ENCODE data around the gene KIF9. TPM values are rescaled to one million over a fixed set of nuclear protein-coding genes. Genes with fewer than 3 reads are reported as not detected.

KIF9 gene
- total and polyA plus RNA-seq, 11 donors = 5.2 to 19.2 (median 8.7) TPM

DNA sequence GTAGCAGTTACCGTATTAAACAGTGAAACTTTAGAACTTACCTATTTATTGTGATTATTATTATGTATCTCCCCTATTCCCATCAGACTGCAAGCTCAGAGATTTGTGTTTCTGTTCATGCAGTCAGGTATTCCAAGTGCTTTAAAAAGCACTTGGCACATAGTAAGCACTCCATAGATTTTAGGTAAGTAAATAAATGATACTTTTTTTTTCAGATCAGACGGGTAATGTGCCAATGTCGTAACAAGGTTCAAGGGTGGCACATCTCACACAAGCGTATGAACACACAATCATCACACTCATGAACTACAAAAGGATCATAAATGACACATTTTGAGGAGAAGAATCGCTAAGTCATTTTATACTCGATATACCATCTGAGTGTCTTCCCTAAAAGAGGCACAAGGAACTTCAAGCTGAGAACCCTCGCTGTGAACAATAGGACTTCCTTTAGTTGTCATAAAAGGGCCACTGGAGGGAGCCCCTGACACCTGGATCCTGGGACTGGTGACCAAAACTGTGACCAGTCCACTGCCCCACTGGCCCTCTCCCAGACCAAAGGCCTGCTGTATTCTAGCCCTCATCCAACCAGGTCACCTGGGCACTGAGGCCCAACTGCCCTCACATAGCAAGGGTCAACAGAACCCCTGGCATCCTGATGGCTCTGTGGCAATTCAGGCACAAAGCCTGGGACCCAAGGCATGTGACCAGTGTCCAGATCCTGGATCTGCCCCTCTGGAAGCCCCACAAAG is 32.1 kb downstream of the KIF9 start:
- H3K27ac ChIP-seq = no peak overlapping the region
- ATAC-seq (peak in 3 of 4 donors; percentile 81 to 86 (median 84)), DNase-seq (peak in 4 of 5 donors; percentile 54 to 65 (median 62))
- H3K4me3 ChIP-seq = no peak overlapping the region
- H3K36me3 ChIP-seq = no peaks in the 10 kb centered on the region
- H3K4me1 ChIP-seq = peaks cover 0 to 4% (median 0%) of the 10 kb centered on the region in 12 donors
- WGBS, 4 donors = 71 to 83% (median 81%) methylated on average over 7 of the region's 7 CpGs
- H3K9me3 ChIP-seq = no peaks in the 10 kb centered on the region
- TF ChIP-seq POLR2A (IDR thresholded peaks at IDR 0.05) = no peak
- TF ChIP-seq, protein P1, sequence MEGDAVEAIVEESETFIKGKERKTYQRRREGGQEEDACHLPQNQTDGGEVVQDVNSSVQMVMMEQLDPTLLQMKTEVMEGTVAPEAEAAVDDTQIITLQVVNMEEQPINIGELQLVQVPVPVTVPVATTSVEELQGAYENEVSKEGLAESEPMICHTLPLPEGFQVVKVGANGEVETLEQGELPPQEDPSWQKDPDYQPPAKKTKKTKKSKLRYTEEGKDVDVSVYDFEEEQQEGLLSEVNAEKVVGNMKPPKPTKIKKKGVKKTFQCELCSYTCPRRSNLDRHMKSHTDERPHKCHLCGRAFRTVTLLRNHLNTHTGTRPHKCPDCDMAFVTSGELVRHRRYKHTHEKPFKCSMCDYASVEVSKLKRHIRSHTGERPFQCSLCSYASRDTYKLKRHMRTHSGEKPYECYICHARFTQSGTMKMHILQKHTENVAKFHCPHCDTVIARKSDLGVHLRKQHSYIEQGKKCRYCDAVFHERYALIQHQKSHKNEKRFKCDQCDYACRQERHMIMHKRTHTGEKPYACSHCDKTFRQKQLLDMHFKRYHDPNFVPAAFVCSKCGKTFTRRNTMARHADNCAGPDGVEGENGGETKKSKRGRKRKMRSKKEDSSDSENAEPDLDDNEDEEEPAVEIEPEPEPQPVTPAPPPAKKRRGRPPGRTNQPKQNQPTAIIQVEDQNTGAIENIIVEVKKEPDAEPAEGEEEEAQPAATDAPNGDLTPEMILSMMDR (IDR thresholded peaks at IDR 0.05) = peak; percentile 43 to 70 (median 58)
- no peaks in the 10 kb centered on the region for H3K27me3 ChIP-seq
- intact Hi-C loops (cut with DNase I) = loop anchor here in 8 of 10 donors (1.0 to 5.0 kb wide), 5 partner anchors 72 to 77 kb away; no protein-coding TSS in a partner anchor

DNA sequence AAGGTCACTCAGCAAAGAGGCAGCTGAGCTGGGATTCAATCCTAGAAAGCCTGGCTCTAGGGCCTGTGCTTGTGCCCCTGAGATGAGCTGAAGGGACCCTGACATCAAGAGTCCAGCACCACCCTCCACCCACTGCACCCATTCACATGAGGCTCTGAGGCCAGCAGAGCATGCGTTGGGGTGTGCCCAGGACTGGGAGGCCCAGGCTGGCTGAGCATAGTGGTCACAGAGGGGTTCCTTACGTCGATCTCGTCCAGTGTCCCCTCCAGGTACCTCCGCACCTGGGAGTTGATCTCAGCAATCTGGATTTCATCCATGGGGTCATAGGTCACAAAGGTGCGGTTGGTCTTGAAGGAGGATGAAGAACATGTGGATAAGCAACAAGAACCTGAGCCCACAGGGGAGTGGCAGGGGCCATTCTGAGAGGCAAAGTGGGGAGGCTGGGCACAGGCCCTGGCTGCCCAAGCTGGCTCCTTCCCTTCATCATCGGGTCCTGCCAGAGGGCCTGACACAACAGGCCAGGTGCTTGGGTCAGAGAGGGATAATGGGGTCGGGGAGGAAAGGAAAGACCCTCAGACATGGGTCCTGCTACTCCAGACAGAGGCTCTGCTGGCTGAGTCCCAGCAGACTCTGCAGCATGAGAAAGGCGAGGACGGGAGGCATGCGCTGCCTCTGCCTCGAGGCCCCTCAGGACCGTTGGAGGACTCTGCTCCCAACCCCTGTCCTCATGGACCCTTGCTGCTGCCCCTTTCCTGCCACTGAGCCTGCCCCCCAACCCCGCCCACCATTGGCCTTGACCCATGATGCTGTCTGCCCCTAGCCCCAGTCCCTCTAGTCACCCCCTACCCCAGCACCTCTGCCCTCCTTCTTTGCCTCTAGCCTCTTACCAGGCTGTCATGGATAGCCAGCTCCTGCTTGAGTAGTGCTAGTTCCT is 35.2 kb downstream of the KIF9 start:
- 88 to 93% (median 91%) methylated on average over 6 to 14 of the region's 14 CpGs for WGBS, 4 donors
- Histone ChIP-seq H3K27me3 (no peaks in the 10 kb centered on the region), H3K9me3 (no peaks in the 10 kb centered on the region), H3K4me3 (no peak overlapping the region), H3K36me3 (no peaks in the 10 kb centered on the region), H3K4me1 (peaks cover 0 to 4% (median 0%) of the 10 kb centered on the region in 12 donors), H3K27ac (no peak overlapping the region)
- intact Hi-C loops (cut with DNase I) = no loop called here
- ATAC-seq = no peak
- no peak for DNase-seq
- TF ChIP-seq, protein P1 (IDR thresholded peaks at IDR 0.05) = no peak
- no peak for TF ChIP-seq POLR2A (IDR thresholded peaks at IDR 0.05)

DNA sequence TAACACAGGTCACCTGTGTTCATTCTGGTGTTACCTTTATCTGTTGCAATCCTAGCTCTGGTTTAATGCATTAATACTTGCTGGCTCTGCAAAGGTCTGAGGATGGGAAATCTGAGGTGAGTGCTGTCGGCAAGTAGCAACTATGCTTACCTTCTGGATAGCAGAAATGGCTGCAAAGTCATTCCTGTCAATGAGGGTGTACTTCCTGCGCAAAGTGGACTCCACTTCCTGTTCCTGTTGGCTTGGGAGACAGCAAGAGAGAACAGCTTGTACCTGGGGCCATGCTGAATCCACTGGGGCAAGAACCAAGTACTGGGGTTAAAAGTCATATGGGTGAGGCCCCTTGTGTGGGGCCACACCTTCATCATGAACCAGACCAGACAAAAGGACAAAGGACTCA is 37.3 kb downstream of the KIF9 start:
- no peak for TF ChIP-seq POLR2A (IDR thresholded peaks at IDR 0.05)
- TF ChIP-seq, protein P1 (IDR thresholded peaks at IDR 0.05) = no peak
- H3K27ac ChIP-seq = no peak overlapping the region
- intact Hi-C loops (cut with DNase I) = no loop called here
- H3K4me1 ChIP-seq = no peaks in the 10 kb centered on the region
- ATAC-seq (no peak), DNase-seq (no peak)
- WGBS, 4 donors = 88 to 96% (median 91%) methylated on average over 2 of the region's 2 CpGs
- no peak overlapping the region for H3K4me3 ChIP-seq
- no peaks in the 10 kb centered on the region for H3K27me3 ChIP-seq
- no peaks in the 10 kb centered on the region for H3K36me3 ChIP-seq
- no peaks in the 10 kb centered on the region for H3K9me3 ChIP-seq
